ENCODE results near the gene PHF12. TPM values are rescaled to one million over a fixed set of nuclear protein-coding genes. Genes with fewer than 3 reads are reported as not detected.
A peak's percentile ranks its signal among the peaks of the same experiment; 100 is the strongest.
"Not testable (repeated sequence)": the region's sequence is repeated elsewhere in the genome, so short reads cannot be mapped to it uniquely, and the experiment has no call there.

PHF12 gene
- total RNA-seq, 1 donor from 2014 or later = 43.5 TPM

- TF ChIP-seq CTCF (conservative IDR thresholded peaks at IDR 0.05; ENCODE audit: low read depth, low read length) = no peak
- DNase-seq (ENCODE audit: low read depth) = no peak
- H3K4me3 ChIP-seq (ENCODE audit: low read depth, low read length) = no peak overlapping the region
Observed at GRCh38 chr17:28935744-28936460, 15.4 kb downstream of the PHF12 start.

GRCh38 chr17:28934508-28934907, 16.8 kb downstream of the PHF12 start:
- DNase-seq (ENCODE audit: low read depth); H3K4me3 ChIP-seq (ENCODE audit: low read depth, low read length): not testable (repeated sequence)

DNA sequence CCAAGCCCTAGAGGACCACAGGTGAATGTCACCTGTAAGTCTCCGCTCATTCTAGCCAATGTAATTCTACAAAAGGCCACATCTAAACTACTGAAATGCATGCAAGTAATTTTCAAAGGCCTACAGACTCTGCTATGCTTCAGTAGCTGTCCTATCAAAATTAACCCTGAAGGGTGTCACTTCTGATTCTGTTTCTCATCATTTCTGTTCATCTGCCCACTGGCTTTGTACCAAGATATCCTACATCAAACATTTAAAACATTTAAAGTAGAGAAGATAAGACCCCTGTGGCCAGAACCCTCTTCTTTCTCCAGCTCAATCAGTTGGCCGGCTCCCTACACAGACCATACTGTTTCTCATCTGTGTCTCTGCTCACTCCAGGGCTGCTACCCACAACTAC, 21.5 kb downstream of the PHF12 start:
- DNase-seq (ENCODE audit: low read depth) = no peak
- no peak overlapping the region for H3K4me3 ChIP-seq (ENCODE audit: low read depth, low read length)
- no peak for TF ChIP-seq CTCF (conservative IDR thresholded peaks at IDR 0.05; ENCODE audit: low read depth, low read length)

GRCh38 chr17:28928061-28928460, 23.3 kb downstream of the PHF12 start:
- no peak overlapping the region for H3K4me3 ChIP-seq (ENCODE audit: low read depth, low read length)
- no peak for TF ChIP-seq CTCF (conservative IDR thresholded peaks at IDR 0.05; ENCODE audit: low read depth, low read length)
- peak; percentile 84 for DNase-seq (ENCODE audit: low read depth)

GRCh38 chr17:28926786-28927185, 24.5 kb downstream of the PHF12 start:
- DNase-seq (ENCODE audit: low read depth) = no peak
- no peak for TF ChIP-seq CTCF (conservative IDR thresholded peaks at IDR 0.05; ENCODE audit: low read depth, low read length)
- H3K4me3 ChIP-seq (ENCODE audit: low read depth, low read length) = no peak overlapping the region

GRCh38 chr17:28926366-28926765, 25.0 kb downstream of the PHF12 start:
- no peak overlapping the region for H3K4me3 ChIP-seq (ENCODE audit: low read depth, low read length)
- TF ChIP-seq CTCF (conservative IDR thresholded peaks at IDR 0.05; ENCODE audit: low read depth, low read length) = no peak
- no peak for DNase-seq (ENCODE audit: low read depth)

GRCh38 chr17:28925912-28926365, 25.4 kb downstream of the PHF12 start:
- no peak for DNase-seq (ENCODE audit: low read depth)
- H3K4me3 ChIP-seq (ENCODE audit: low read depth, low read length) = no peak overlapping the region
- TF ChIP-seq CTCF (conservative IDR thresholded peaks at IDR 0.05; ENCODE audit: low read depth, low read length) = no peak
